ENCODE data around the gene ADCY4.

ADCY4 gene

GRCh38 chr14:24271134-24271833, 63.6 kb downstream of the ADCY4 start, which contains the start of gene RABGGTA:
Gene RABGGTA (minus strand): TSS chr14:24271597. CDS start chr14:24271115, 482 bp downstream.
- DNase-seq: peak; percentile 85 to 88

GRCh38 chr14:24270537-24271133, 64.2 kb downstream of the ADCY4 start:
- no peak for DNase-seq

- no peak for DNase-seq
Observed at GRCh38 chr14:24269910-24270536, 64.8 kb downstream of the ADCY4 start.

GRCh38 chr14:24269368-24269767, 65.5 kb downstream of the ADCY4 start:
- DNase-seq: no peak
